ENCODE data around the gene DIP2B. TPM values are rescaled to one million over a fixed set of nuclear protein-coding genes. Genes with fewer than 3 reads are reported as not detected.

Gene DIP2B
- total RNA-seq, 1 donor from 2014 or later: 45.1 TPM

DNA sequence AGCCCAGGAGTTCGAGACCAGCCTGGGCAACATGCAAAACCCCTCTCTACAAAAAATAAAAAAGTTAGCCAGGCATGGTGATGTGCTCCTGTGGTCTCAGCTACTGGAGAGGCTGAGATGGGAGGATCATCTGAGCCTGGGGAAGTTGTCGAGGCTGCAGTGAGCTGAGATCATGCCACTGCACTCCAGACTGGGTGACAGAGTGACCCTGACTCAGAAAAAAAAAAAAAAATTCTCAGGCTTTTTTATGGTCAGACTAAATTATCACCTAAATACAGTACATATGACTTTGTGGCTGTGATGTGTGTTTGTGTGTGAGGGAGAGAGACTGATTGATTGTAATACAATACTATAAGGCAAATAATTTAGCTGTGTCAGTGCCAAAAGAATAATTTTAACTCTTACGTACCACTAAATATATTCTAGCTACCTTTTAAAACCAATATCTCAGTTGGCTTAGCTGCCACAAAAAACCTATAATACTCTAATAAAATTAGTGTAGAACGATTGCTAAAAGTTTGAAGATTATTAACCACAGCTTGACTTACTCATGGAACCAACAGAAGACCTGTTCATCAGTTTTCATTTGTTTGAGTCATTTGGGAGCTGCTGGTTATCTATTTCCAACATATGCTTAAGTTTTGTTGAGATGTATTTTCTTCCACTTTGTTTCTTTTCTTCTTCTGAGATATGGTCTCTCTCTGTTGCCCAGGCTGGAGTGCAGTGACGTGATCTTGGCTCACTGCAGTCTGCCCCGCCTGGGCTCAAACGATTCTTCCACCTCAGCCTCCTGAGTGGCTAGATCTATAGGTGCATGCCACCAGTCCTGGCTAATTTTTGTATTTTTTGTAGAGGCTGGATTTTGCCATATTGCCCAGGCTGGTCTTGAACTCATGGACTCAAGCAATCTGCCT lies 58.0 kb downstream of the DIP2B start:
- no peak overlapping the region for H3K27ac Mint-ChIP-seq (ENCODE audit: unreplicated experiment)
- DNase-seq (ENCODE audit: low spot score): no peak
- H3K36me3 Mint-ChIP-seq (ENCODE audit: low read depth, unreplicated experiment): no peaks in the 10 kb centered on the region
- no peak overlapping the region for H3K4me3 Mint-ChIP-seq (ENCODE audit: unreplicated experiment)
- H3K27me3 Mint-ChIP-seq (ENCODE audit: unreplicated experiment): no peaks in the 10 kb centered on the region
- peaks cover 12% of the 10 kb centered on the region for H3K4me1 Mint-ChIP-seq (ENCODE audit: unreplicated experiment)
- H3K9me3 Mint-ChIP-seq (ENCODE audit: unreplicated experiment): no peaks in the 10 kb centered on the region
- TF ChIP-seq CTCF (IDR thresholded peaks at IDR 0.05; ENCODE audit: unreplicated experiment): no peak

DNA sequence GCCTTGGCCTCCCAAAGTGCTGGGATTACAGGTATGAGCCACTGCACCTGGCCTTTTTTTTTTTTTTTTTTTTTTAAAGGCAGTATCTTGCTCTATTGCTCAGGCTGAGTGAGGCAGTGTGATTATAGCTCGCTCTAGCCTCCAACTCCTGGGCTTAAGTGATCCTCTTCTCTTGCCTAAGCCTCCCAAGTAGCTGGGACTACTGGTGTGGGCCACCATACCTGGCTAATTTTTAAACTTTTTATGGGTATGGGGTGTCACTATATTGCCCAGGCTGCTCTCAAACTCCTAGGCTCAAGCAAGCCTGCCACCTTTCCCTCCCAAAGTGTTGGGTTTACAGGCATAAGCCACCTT lies 58.6 kb downstream of the DIP2B start:
- TF ChIP-seq CTCF (IDR thresholded peaks at IDR 0.05; ENCODE audit: unreplicated experiment): no peak
- no peaks in the 10 kb centered on the region for H3K9me3 Mint-ChIP-seq (ENCODE audit: unreplicated experiment)
- no peak overlapping the region for H3K27ac Mint-ChIP-seq (ENCODE audit: unreplicated experiment)
- no peak overlapping the region for H3K4me3 Mint-ChIP-seq (ENCODE audit: unreplicated experiment)
- no peak for DNase-seq (ENCODE audit: low spot score)
- H3K27me3 Mint-ChIP-seq (ENCODE audit: unreplicated experiment): no peaks in the 10 kb centered on the region
- peaks cover 15% of the 10 kb centered on the region for H3K4me1 Mint-ChIP-seq (ENCODE audit: unreplicated experiment)
- H3K36me3 Mint-ChIP-seq (ENCODE audit: low read depth, unreplicated experiment): no peaks in the 10 kb centered on the region

GRCh38 chr12:50564237-50564947 lies 59.6 kb downstream of the DIP2B start:
- Mint-ChIP-seq H3K9me3 (ENCODE audit: unreplicated experiment) (no peaks in the 10 kb centered on the region), H3K27ac (ENCODE audit: unreplicated experiment) (no peak overlapping the region), H3K4me1 (ENCODE audit: unreplicated experiment) (peaks cover 22% of the 10 kb centered on the region), H3K36me3 (ENCODE audit: low read depth, unreplicated experiment) (no peaks in the 10 kb centered on the region), H3K27me3 (ENCODE audit: unreplicated experiment) (no peaks in the 10 kb centered on the region), H3K4me3 (ENCODE audit: unreplicated experiment) (no peak overlapping the region)
- DNase-seq (ENCODE audit: low spot score): no peak
- TF ChIP-seq CTCF (IDR thresholded peaks at IDR 0.05; ENCODE audit: unreplicated experiment): no peak

GRCh38 chr12:50564948-50565297 lies 60.1 kb downstream of the DIP2B start:
- TF ChIP-seq CTCF (IDR thresholded peaks at IDR 0.05; ENCODE audit: unreplicated experiment): no peak
- Mint-ChIP-seq H3K9me3 (ENCODE audit: unreplicated experiment) (no peaks in the 10 kb centered on the region), H3K4me3 (ENCODE audit: unreplicated experiment) (no peak overlapping the region), H3K4me1 (ENCODE audit: unreplicated experiment) (peaks cover 23% of the 10 kb centered on the region), H3K27me3 (ENCODE audit: unreplicated experiment) (no peaks in the 10 kb centered on the region), H3K36me3 (ENCODE audit: low read depth, unreplicated experiment) (no peaks in the 10 kb centered on the region), H3K27ac (ENCODE audit: unreplicated experiment) (no peak overlapping the region)
- no peak for DNase-seq (ENCODE audit: low spot score)

DNA sequence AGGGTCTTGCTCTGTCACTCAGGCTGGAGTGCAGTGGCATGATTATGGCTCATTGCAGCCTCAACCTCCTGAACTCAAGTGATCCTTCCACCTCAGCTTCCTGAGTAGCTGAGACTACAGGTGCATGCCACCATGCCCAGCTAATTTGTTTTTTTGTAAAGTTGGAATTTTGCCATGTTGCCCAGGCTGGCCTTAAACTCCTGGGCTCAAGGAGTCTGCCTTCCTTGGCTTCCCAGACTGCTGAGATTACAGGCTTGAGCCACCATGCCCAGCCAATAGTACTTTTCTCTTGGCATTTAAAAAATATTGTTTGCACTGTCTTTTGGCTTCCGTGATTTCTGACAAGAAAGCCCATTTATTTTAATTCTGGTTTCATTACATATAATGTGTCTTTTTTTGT lies 61.3 kb downstream of the DIP2B start:
- Mint-ChIP-seq H3K36me3 (ENCODE audit: low read depth, unreplicated experiment) (no peaks in the 10 kb centered on the region), H3K4me3 (ENCODE audit: unreplicated experiment) (no peak overlapping the region), H3K4me1 (ENCODE audit: unreplicated experiment) (peaks cover 23% of the 10 kb centered on the region), H3K27me3 (ENCODE audit: unreplicated experiment) (no peaks in the 10 kb centered on the region), H3K9me3 (ENCODE audit: unreplicated experiment) (no peaks in the 10 kb centered on the region), H3K27ac (ENCODE audit: unreplicated experiment) (no peak overlapping the region)
- no peak for TF ChIP-seq CTCF (IDR thresholded peaks at IDR 0.05; ENCODE audit: unreplicated experiment)
- DNase-seq (ENCODE audit: low spot score): no peak
